Ishikawa (cell line): ENCODE data around the gene MCUB.

Experiments
- CEBPB ChIP-seq: IDR thresholded peaks from 2 replicates; pipeline ENCODE4 v1.6.1; 2012
- CREB1 ChIP-seq: IDR thresholded peaks from 2 replicates; pipeline ENCODE4 v1.6.1; 2012; ENCODE audit warnings: low read depth
- EGR1 ChIP-seq: IDR thresholded peaks from 2 replicates; pipeline ENCODE4 v1.6.1; 2012
- EP300 ChIP-seq: IDR thresholded peaks from 2 replicates; pipeline ENCODE4 v1.6.1; 2012; ENCODE audit warnings: borderline replicate concordance
- FOXM1 ChIP-seq: IDR thresholded peaks from 2 replicates; pipeline ENCODE4 v1.6.1; 2012; ENCODE audit warnings: low read depth, borderline replicate concordance
- MAX ChIP-seq: IDR thresholded peaks from 2 replicates; pipeline ENCODE4 v1.6.1; 2012
- NFIC ChIP-seq: IDR thresholded peaks from 2 replicates; pipeline ENCODE4 v1.6.1; 2012
- RAD21 ChIP-seq: IDR thresholded peaks from 2 replicates; pipeline ENCODE4 v1.6.1; 2012; ENCODE audit warnings: low read depth
- REST ChIP-seq: IDR thresholded peaks from 2 replicates; pipeline ENCODE4 v1.6.1; 2012; ENCODE audit warnings: low read depth, mild to moderate bottlenecking
- TAF1 ChIP-seq: IDR thresholded peaks from 2 replicates; pipeline ENCODE4 v1.6.1; 2012; ENCODE audit warnings: low read depth, mild to moderate bottlenecking
- TCF12 ChIP-seq: IDR thresholded peaks from 2 replicates; pipeline ENCODE4 v1.6.1; 2012; ENCODE audit warnings: low read depth
- TEAD4 ChIP-seq: IDR thresholded peaks from 2 replicates; pipeline ENCODE4 v1.6.1; 2012
- USF1 ChIP-seq: IDR thresholded peaks from 2 replicates; pipeline ENCODE4 v1.6.1; 2012
- YY1 ChIP-seq: IDR thresholded peaks from 2 replicates; pipeline ENCODE4 v1.6.1; 2012; ENCODE audit warnings: low read depth
- ZBTB7A ChIP-seq: IDR thresholded peaks from 2 replicates; pipeline ENCODE4 v1.6.1; 2012; ENCODE audit warnings: low read depth

MCUB gene

DNA sequence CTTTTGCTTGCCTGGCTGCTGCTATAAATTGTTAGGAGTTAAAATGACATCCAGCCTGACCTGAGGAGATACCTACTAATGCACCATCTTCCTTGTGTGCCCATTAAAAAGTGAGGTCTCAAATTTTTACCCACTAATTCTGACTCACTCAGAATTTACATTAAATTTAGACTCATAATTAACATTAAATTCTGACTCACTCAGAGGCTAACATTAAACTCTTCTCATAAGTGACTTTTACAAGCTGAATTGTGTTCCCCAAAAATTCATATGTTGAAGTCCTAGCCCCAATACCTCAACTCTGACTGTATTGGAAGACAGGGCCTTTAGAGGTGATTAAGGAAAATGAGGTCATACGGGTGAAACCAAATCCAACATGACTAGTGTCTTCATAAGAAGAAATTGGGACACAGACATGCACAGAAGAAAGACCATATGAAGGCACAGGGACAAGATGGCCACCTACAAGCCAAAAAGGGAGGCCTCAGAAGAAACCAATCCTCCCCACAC lies 131.4 kb downstream of the MCUB start:
- TF ChIP-seq FOXM1 (no peak), MAX (no peak)

- TF ChIP-seq REST (no peak), USF1 (no peak), NFIC (no peak), EGR1 (no peak), FOXM1 (no peak), MAX (no peak)
Measured at GRCh38 chr4:109698656-109699055, 138.6 kb downstream of the MCUB start.

DNA sequence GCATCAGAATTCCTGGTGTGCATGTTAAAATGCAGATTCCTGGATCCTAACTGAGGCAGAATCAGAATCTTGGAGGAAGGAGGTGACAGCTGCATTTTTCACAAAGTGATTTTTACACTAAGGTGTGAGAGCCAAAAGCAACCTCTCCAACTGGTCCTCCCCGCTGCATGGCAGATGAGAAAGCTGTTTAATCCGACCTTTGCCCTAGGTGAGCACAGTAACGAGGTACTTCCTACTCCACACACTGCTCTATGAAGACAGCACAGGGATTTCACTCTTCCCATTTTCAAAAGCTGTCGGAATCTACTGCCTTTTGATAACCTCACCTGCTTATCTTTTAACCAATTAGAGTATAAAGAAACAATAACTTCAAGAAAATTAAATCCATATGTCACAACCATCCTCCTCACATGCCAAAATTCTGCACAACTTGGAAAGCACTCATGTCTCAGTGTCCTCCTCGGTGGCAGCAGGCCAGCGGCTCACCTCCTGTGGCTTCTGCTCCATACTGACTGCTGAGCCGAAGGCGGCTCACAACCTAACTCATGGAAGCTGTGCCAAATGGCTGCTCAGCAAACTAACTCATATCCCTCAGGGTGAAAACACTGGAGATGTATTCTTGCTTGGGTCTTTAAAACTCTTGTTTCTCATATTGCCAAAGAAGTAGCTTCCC lies 139.6 kb downstream of the MCUB start:
- TF ChIP-seq TCF12 (no peak), RAD21 (no peak), CEBPB (no peak), TAF1 (no peak), NFIC (no peak), ZBTB7A (no peak)

DNA sequence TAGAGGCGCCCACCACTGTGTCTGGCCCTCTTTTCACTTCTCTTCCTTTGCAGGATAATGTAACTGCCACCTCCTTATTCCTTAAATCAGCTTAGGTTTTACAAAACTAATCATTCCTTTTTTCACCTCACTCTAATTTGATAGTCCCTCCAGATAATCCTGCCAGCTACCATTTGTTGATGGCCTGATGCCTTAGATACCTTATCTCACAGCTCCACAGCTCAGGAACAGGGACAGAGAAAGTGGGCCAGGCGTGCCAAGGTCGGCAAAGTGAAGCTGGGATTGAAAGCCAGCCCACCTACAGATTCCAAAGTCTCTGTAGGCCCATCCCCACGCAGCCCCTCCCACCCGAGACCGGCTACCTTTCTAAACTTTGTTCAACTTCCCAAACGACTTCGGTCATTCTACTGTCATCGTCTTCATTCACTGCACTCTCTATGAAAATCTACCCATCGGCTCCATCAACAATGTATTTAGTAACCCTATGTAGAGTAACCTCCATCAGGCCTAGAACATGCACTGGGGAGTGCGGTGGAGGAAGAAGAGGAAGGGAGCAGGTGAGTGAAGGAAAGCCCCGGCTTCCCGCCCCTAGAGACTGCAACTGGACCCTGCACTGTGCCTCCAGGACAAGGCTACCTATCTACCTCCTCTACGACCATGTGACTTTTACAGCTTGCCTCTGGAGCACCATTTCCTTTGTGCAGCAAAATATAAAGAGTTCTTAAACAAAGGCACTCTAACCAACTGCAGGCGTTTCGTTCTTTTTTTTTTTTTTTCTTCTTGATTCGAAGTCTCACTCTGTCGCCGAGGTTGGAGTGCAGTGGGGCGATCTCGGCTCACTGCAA lies 141.7 kb downstream of the MCUB start:
- TF ChIP-seq CREB1 (no peak), YY1 (no peak), USF1 (0 out of 2 replicates have a peak, but pooled peaks have one; percentile 32), EGR1 (no peak)

DNA sequence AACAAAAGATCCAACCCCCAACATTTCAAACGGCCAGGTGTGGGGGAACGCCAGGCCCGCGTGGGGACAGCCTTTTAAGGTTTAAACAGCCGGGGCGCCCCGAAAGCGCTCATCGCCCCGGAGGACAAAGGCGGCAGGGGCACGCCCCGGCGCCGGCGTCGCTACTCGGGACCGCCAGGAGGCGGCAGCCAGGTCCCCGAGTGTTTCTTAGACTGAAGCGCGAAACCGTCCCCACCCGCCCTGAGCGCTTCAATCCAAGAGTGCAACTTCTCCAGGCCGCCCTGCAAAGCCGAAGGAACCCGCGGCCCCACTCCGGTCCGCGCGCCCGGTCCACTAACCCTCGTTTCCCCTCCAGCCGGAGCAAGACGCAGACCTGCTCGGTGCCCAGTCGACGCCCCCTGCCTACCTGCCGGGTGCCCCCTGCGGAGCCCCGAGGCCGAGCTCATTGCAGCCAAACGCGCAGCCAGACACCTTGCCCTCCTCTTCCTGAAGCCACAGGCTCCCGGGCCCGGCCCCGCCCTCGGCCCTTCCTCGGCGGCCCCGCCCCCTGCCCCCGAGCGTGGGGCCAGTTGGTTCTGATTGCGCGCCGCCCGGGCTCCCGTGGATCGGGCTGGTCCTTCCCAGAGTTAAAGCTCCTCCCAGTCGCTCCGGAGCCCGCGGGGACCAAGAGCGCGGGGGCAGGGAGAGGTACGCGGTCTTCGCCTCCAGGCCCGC lies 143.1 kb downstream of the MCUB start, which contains the start of gene CASP6:
CASP6 (minus strand) TSS at position 496 of the 714 bp plus-strand sequence; CDS start at position 446, 50 bp downstream.
- TF ChIP-seq TEAD4 (no peak; the same call in 1 of the 2 replicates), EGR1 (no peak), YY1 (peak; percentile 33; the same call in 1 of the 2 replicates), EP300 (0 out of 2 replicates have a peak, but pooled peaks have one; percentile 26), TCF12 (peak; percentile 65; the same call in 1 of the 2 replicates), USF1 (no peak), REST (no peak), TAF1 (0 out of 2 replicates have a peak, but pooled peaks have one; percentile 65), MAX (peak; percentile 24; the same call in 1 of the 2 replicates), RAD21 (peak; percentile 18; the same call in 1 of the 2 replicates), CEBPB (no peak), ZBTB7A (0 out of 2 replicates have a peak, but pooled peaks have one; percentile 22), CREB1 (no peak), FOXM1 (no peak), NFIC (peak; percentile 32)
